DOHH2 (cell line): ENCODE measurements around the gene SVIL.
"Not testable (repeated sequence)": the region's sequence is repeated elsewhere in the genome, so short reads cannot be mapped to it uniquely, and the experiment has no call there.

Experiments
- H3F3A ChIP-seq: fragments of 200-600 bp; sonication (generic), shearing (Covaris generic); 2 replicates; pipeline ENCODE4 v1.6.0; 2016; ENCODE audit warnings: antibody characterized with exemption, mild to moderate bottlenecking; ENCODE audit not compliant: control insufficient read depth, insufficient read depth
- H3K27ac ChIP-seq: fragments of 200-600 bp; sonication (generic); 2 replicates; pipeline ENCODE4 v1.5.1; 2014; ENCODE audit warnings: low read depth, mild to moderate bottlenecking, low read length, moderate library complexity
- H3K27me3 ChIP-seq: fragments of 200-600 bp; sonication (generic); 2 replicates; pipeline ENCODE4 v1.6.1; 2014; ENCODE audit warnings: mild to moderate bottlenecking, low read length, mixed read lengths; ENCODE audit not compliant: control insufficient read depth
- H3K36me3 ChIP-seq: fragments of 200-600 bp; sonication (generic); 2 replicates; pipeline ENCODE4 v1.6.1; 2014; ENCODE audit warnings: mild to moderate bottlenecking, low read length, moderate library complexity, mixed read lengths; ENCODE audit not compliant: control insufficient read depth
- H3K4me1 ChIP-seq: fragments of 200-600 bp; sonication (generic); 2 replicates; pipeline ENCODE4 v1.6.1; 2014; ENCODE audit warnings: mild to moderate bottlenecking, low read length, mixed read lengths; ENCODE audit not compliant: control insufficient read depth
- H3K4me2 ChIP-seq: fragments of 200-600 bp; sonication (generic); 2 replicates; pipeline ENCODE4 v1.6.0; 2014; ENCODE audit warnings: mild to moderate bottlenecking, low read length, moderate library complexity
- H3K4me3 ChIP-seq: fragments of 200-600 bp; sonication (generic); 2 replicates; pipeline ENCODE4 v1.5.1; 2014; ENCODE audit warnings: mild to moderate bottlenecking, low read length, mixed read lengths
- H3K79me2 ChIP-seq: fragments of 200-600 bp; sonication (generic); 2 replicates; pipeline ENCODE4 v1.6.1; 2014; ENCODE audit warnings: mild to moderate bottlenecking, low read length, mixed read lengths; ENCODE audit not compliant: control insufficient read depth
- H3K9me2 ChIP-seq: fragments of 200-600 bp; sonication (generic); replicated peaks from 2 replicates; pipeline ENCODE4 v1.6.1; 2014; ENCODE audit warnings: mild to moderate bottlenecking, low read length, mixed read lengths; ENCODE audit not compliant: control insufficient read depth
- H3K9me3 ChIP-seq: fragments of 200-600 bp; sonication (generic); 2 replicates; pipeline ENCODE4 v1.6.1; 2014; ENCODE audit warnings: antibody characterized with exemption, low read length, mixed read lengths; ENCODE audit not compliant: control insufficient read depth, insufficient read depth
- H4K20me1 ChIP-seq: fragments of 200-600 bp; sonication (generic); 2 replicates; pipeline ENCODE4 v1.6.0; 2014; ENCODE audit warnings: low read depth, mild to moderate bottlenecking, antibody characterized with exemption, low read length, moderate library complexity; ENCODE audit not compliant: control insufficient read depth, insufficient read depth
- EZH2phosphoT487 ChIP-seq: fragments of 200-600 bp; sonication (generic); IDR thresholded peaks from 2 replicates; pipeline ENCODE4 v1.6.1; 2017; ENCODE audit warnings: borderline replicate concordance, mild to moderate bottlenecking, antibody characterized with exemption, low read length, moderate library complexity, mixed read lengths
- TF ChIP-seq, protein P1 (sequence below): fragments of 200-600 bp; sonication (generic); IDR thresholded peaks from one replicate; pipeline ENCODE4 v1.5.1; 2014; ENCODE audit warnings: antibody characterized with exemption, mild to moderate bottlenecking, low read depth, low read length; ENCODE audit not compliant: poor library complexity, severe bottlenecking

Gene SVIL

DNA sequence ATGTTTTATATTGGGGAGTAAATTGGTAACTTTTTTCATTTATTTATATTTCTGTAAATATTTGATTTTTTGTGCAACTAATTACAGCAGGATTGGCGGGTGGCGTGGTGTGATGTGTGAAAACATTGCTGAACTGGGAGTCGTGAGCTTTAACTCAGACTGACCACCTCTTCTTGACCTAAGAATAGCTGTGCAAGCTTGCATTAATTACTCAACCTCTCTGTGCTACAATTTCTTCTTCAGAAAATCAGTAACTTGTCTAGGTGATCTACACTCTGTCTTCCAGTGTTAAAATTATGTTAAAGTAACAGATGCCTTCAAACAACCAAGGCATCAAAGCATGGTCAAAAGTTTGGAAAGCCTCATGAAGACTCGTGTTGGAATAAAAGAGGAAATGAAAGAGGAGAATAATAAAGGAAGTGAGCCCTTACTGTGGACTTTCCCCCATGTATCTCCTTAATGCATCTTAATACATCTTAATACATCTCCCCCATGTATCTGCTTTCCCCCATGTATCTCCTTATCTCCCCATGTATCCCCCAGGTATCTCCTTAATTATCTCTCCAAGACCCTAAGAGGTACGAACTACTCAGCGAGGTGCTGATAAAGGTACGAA lies 71.2 kb downstream of the SVIL start:
- H3K4me2 ChIP-seq: no peak overlapping the region
- H3K4me3 ChIP-seq: no peak overlapping the region
- H3K9me2 ChIP-seq: no peaks in the 10 kb centered on the region
- no peaks in the 10 kb centered on the region for H3K79me2 ChIP-seq
- no peaks in the 10 kb centered on the region for H3F3A ChIP-seq
- H3K36me3 ChIP-seq: no peaks in the 10 kb centered on the region
- H3K27me3 ChIP-seq: no peaks in the 10 kb centered on the region
- no peak overlapping the region for H3K27ac ChIP-seq
- TF ChIP-seq EZH2phosphoT487: no peak
- TF ChIP-seq, protein P1, sequence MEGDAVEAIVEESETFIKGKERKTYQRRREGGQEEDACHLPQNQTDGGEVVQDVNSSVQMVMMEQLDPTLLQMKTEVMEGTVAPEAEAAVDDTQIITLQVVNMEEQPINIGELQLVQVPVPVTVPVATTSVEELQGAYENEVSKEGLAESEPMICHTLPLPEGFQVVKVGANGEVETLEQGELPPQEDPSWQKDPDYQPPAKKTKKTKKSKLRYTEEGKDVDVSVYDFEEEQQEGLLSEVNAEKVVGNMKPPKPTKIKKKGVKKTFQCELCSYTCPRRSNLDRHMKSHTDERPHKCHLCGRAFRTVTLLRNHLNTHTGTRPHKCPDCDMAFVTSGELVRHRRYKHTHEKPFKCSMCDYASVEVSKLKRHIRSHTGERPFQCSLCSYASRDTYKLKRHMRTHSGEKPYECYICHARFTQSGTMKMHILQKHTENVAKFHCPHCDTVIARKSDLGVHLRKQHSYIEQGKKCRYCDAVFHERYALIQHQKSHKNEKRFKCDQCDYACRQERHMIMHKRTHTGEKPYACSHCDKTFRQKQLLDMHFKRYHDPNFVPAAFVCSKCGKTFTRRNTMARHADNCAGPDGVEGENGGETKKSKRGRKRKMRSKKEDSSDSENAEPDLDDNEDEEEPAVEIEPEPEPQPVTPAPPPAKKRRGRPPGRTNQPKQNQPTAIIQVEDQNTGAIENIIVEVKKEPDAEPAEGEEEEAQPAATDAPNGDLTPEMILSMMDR: no peak
- no peaks in the 10 kb centered on the region for H3K9me3 ChIP-seq
- H4K20me1 ChIP-seq: no peaks in the 10 kb centered on the region
- peaks cover 12% of the 10 kb centered on the region for H3K4me1 ChIP-seq

DNA sequence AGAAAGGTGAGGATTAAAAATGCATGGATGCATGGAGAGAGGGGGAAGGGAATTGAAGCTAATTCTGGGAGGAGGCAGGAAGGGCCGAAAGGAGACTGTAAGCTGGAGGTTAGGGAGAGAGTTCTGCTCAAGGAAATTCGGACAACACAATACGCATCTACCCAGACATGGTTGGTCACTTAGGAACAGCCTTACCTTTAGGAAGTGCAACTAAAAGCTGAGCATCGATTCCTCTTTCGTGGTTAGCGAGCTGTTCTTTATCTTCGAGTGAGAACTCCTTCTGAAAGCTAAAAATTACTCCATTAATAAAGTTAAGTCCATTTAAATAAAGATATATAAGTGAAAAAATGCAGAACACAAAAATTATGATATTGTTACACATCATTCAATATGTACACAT lies 71.8 kb downstream of the SVIL start:
- H3K27me3 ChIP-seq, H3F3A ChIP-seq, H3K79me2 ChIP-seq, H3K4me3 ChIP-seq, H4K20me1 ChIP-seq, H3K27ac ChIP-seq, H3K9me2 ChIP-seq, H3K9me3 ChIP-seq, H3K36me3 ChIP-seq, H3K4me2 ChIP-seq: not testable (repeated sequence)
- H3K4me1 ChIP-seq: peaks cover 12% of the 10 kb centered on the region

DNA sequence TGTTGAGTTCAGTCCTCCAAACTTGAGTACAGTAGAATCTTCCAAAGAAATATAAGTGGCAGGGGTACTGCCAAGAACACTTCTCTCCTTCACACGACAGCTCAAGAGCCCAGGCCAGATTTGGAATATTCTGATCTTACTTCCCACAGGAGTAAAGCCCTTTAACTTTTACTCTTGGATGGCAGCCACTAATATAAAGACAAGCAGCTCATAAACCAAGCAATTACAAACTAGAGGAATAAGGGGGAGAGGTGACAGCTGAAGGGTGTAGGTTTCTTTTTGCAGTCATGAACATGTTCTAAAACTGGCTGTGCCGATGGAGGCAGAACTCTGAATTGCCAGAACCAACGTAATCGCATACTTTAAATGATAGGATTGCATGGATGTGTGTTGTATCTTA lies 74.8 kb downstream of the SVIL start:
- no peaks in the 10 kb centered on the region for H4K20me1 ChIP-seq

DNA sequence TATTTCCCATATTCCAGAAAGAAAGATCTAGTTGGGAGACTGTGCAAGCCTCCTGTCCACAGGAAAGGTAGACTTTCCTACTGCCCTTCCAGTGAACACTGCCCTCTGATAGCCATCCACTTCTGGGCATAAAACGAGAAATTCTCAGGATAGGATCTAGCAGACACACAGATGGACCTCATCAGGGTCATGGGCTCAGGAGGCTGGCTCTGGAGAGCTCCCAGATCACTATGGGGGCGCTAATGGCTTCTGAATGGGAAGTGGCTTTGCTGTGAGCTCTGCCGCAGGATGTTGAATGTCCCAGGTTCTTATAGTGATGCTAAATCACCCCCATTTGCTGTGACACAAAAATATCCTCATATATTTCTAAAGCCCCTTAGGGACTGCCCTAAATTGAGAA lies 77.1 kb downstream of the SVIL start:
- no peaks in the 10 kb centered on the region for H3K36me3 ChIP-seq

More for the DNA sequence above, 74.8 kb downstream of the SVIL start:
- TF ChIP-seq, protein P1: no peak
- TF ChIP-seq EZH2phosphoT487: no peak
- no peaks in the 10 kb centered on the region for H3K79me2 ChIP-seq
- H3K4me1 ChIP-seq: peaks cover 12% of the 10 kb centered on the region
- no peaks in the 10 kb centered on the region for H3F3A ChIP-seq
- H3K9me2 ChIP-seq: no peaks in the 10 kb centered on the region
- H3K27ac ChIP-seq: no peak overlapping the region
- no peak overlapping the region for H3K4me2 ChIP-seq
- H3K36me3 ChIP-seq: no peaks in the 10 kb centered on the region
- H3K9me3 ChIP-seq: no peaks in the 10 kb centered on the region
- H3K4me3 ChIP-seq: no peak overlapping the region
- H3K27me3 ChIP-seq: no peaks in the 10 kb centered on the region

More for the DNA sequence above, 77.1 kb downstream of the SVIL start:
- H3K79me2 ChIP-seq: no peaks in the 10 kb centered on the region
- no peaks in the 10 kb centered on the region for H3K9me3 ChIP-seq
- no peak overlapping the region for H3K27ac ChIP-seq
- TF ChIP-seq, protein P1: no peak
- no peak for TF ChIP-seq EZH2phosphoT487
- H3K9me2 ChIP-seq: no peaks in the 10 kb centered on the region
- no peak overlapping the region for H3K4me3 ChIP-seq
- H3K27me3 ChIP-seq: no peaks in the 10 kb centered on the region
- no peaks in the 10 kb centered on the region for H4K20me1 ChIP-seq
- no peaks in the 10 kb centered on the region for H3F3A ChIP-seq
- no peaks in the 10 kb centered on the region for H3K4me1 ChIP-seq
- H3K4me2 ChIP-seq: no peak overlapping the region
